ENCODE results near the gene VPS26B.

Gene VPS26B

DNA sequence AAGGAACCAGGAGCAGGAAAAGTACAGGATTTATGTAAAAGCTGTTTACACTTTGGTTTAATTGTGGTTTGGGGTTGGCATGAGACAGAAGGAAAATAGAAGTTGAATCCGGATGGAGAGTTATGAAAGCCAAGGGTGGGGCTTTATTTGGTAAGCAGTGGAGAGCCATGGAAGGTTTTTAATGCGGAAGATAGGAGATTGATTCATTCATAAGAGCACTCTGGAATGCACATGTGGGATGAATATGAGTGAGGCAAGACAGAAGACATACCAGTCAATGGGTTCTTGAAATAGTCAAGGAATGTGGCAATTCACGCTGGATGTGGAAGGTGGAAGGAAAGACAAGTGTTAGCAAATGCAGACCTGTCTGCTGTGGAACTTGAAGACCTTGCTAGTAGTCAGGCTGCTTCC, 42.4 kb downstream of the VPS26B start:
- TF ChIP-seq, protein P1, sequence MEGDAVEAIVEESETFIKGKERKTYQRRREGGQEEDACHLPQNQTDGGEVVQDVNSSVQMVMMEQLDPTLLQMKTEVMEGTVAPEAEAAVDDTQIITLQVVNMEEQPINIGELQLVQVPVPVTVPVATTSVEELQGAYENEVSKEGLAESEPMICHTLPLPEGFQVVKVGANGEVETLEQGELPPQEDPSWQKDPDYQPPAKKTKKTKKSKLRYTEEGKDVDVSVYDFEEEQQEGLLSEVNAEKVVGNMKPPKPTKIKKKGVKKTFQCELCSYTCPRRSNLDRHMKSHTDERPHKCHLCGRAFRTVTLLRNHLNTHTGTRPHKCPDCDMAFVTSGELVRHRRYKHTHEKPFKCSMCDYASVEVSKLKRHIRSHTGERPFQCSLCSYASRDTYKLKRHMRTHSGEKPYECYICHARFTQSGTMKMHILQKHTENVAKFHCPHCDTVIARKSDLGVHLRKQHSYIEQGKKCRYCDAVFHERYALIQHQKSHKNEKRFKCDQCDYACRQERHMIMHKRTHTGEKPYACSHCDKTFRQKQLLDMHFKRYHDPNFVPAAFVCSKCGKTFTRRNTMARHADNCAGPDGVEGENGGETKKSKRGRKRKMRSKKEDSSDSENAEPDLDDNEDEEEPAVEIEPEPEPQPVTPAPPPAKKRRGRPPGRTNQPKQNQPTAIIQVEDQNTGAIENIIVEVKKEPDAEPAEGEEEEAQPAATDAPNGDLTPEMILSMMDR (conservative IDR thresholded peaks at IDR 0.05; ENCODE audit: low read length): no peak
- no peak overlapping the region for H3K4me3 ChIP-seq (ENCODE audit: low read length)
- peak; percentile 97 for DNase-seq (ENCODE audit: low read depth)

- no peak overlapping the region for H3K4me3 ChIP-seq (ENCODE audit: low read length)
- TF ChIP-seq, protein P1 (conservative IDR thresholded peaks at IDR 0.05; ENCODE audit: low read length): no peak
- DNase-seq (ENCODE audit: low read depth): no peak
Observed at GRCh38 chr11:134267461-134267860, 43.0 kb downstream of the VPS26B start.

DNA sequence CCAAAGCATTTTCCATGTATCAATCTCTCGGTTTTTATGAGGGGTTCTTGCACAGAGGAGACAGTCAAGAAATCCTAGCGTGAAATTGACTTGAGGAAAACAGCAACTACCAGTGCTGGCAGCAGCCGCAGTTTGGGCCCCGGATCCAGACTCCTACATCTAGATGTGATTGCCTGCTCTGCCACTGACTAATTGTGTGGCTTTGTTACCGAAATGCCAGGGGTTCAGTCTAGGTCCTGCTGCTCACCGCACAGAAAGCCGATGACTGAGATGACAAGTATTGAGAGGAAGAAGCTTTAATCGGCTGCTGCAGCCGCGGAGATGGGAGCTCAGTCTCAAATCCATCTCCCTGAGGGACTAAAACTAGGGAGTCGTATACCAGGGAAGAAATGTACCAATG, 43.5 kb downstream of the VPS26B start:
- H3K4me3 ChIP-seq (ENCODE audit: low read length): no peak overlapping the region
- TF ChIP-seq, protein P1 (conservative IDR thresholded peaks at IDR 0.05; ENCODE audit: low read length): no peak
- DNase-seq (ENCODE audit: low read depth): no peak

GRCh38 chr11:134270250-134270714, 45.8 kb downstream of the VPS26B start:
- no peak overlapping the region for H3K4me3 ChIP-seq (ENCODE audit: low read length)
- DNase-seq (ENCODE audit: low read depth): peak; percentile 16
- TF ChIP-seq, protein P1 (conservative IDR thresholded peaks at IDR 0.05; ENCODE audit: low read length): peak; percentile 31

DNA sequence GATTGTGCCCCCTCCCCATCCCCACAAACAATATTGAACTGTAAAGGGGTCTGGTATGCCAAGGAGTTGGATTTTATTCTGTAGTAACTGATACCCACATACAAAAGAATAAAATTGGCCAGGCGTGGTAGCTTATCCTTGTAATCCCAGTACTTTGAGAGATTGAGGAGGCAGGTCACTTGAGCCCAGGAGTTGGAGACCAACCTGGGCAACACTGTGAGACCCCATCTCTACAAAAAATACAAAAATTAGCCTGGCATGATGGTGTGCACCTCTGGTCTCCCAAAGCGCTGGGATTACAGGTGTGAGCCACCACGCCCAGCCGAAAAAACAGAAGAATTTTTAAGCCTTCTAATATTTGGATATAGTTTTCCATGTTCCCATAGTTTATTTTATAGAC, 47.5 kb downstream of the VPS26B start:
- TF ChIP-seq, protein P1 (conservative IDR thresholded peaks at IDR 0.05; ENCODE audit: low read length): no peak
- DNase-seq (ENCODE audit: low read depth): no peak
- no peak overlapping the region for H3K4me3 ChIP-seq (ENCODE audit: low read length)

DNA sequence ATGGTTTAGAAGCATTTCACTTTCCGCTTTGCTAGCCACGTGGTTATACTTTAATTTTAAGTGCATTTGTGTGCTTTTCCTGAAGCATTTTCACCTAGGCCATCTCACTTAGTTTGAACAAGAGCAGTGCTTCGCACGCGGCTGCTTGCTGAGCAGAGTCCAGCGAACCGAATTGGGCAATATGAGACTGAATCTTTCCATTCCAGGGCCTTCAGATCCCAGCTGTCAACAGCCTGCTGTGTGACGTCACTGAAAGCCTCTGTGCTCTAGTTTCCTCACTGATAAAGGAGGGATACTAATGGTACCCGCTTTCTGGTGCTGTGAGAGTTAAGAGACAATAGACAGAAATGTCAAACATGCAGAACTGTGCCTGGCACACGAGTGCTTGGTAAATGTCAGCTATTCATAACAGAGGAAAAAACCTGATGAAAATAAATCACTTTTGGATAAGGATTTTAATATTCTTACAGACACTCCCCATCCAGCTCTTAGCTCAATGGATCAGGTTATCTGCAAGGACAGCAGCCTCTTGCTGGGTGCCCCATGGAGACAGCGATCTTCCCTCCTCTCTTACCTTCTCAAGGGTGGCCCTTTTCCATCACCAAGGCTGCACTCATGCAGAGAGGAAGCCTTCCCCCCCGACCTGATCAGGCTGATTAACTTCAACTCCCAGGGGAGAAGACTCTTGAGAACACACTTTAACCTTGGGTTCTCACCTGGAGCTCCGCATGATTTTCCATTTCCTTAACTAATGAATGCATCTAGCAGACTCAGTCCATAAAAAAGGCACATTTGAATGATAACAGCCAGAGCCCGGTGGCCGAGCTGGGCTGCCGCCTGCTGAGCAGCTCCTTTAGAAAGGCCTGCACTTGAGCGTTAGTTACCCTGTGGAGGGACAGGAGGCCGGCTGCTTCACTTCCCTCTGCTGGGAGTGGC, 48.2 kb downstream of the VPS26B start:
- peak; percentile 48 for DNase-seq (ENCODE audit: low read depth)
- TF ChIP-seq, protein P1 (conservative IDR thresholded peaks at IDR 0.05; ENCODE audit: low read length): no peak
- no peak overlapping the region for H3K4me3 ChIP-seq (ENCODE audit: low read length)

GRCh38 chr11:134273317-134273712, 48.8 kb downstream of the VPS26B start:
- TF ChIP-seq, protein P1 (conservative IDR thresholded peaks at IDR 0.05; ENCODE audit: low read length): no peak
- H3K4me3 ChIP-seq (ENCODE audit: low read length): no peak overlapping the region
- DNase-seq (ENCODE audit: low read depth): no peak

Data from AG10803 (cell line).